Measurements from ENCODE around the gene GPSM1. TPM values are rescaled to one million over a fixed set of nuclear protein-coding genes. Genes with fewer than 3 reads are reported as not detected.

The GPSM1 gene
- total and polyA plus RNA-seq, 4 donors: 12.6 to 41.6 (median 22.7) TPM

DNA sequence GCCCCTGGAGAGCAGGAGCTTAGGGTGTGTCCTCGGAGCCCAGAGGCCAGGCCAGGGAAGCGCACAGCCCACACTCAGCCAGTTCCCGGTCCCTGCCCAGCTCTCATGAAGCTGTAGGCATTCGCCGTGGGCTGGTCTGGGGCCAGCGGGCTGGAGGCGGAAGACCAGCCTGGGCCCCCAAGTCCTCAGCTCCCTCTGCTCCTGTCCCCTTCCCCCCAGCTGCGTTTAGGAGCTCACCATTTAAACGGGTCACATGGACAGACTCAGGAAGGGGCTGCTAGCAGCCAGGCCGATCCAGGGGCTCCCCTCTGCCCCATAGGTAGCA, 18.8 kb downstream of the GPSM1 start:
- Histone ChIP-seq H3K4me3 (no peak overlapping the region), H3K36me3 (ENCODE audit: control insufficient read depth in 4 of 4, insufficient read depth in 4 of 4, low read length in 4 of 4) (peaks cover 0 to 7% (median 2%) of the 10 kb centered on the region in 4 donors), H3K4me1 (ENCODE audit: control insufficient read depth in 5 of 5, insufficient read depth in 5 of 5, low read length in 5 of 5) (peaks cover 0 to 34% (median 4%) of the 10 kb centered on the region in 5 donors), H3K27ac (ENCODE audit: low read depth in 1 of 2, low read length in 1 of 2) (peak overlapping the region; percentile 36 to 61), H3K9me3 (ENCODE audit: control insufficient read depth in 4 of 4, insufficient read depth in 3 of 4, low read length in 3 of 4) (no peaks in the 10 kb centered on the region), H3K9ac (ENCODE audit: insufficient read depth in 1 of 2, low read length in 2 of 2) (no peak overlapping the region), H3K27me3 (ENCODE audit: control insufficient read depth in 3 of 3, insufficient read depth in 3 of 3, low read length in 2 of 3) (no peaks in the 10 kb centered on the region)
- TF ChIP-seq, protein P1, sequence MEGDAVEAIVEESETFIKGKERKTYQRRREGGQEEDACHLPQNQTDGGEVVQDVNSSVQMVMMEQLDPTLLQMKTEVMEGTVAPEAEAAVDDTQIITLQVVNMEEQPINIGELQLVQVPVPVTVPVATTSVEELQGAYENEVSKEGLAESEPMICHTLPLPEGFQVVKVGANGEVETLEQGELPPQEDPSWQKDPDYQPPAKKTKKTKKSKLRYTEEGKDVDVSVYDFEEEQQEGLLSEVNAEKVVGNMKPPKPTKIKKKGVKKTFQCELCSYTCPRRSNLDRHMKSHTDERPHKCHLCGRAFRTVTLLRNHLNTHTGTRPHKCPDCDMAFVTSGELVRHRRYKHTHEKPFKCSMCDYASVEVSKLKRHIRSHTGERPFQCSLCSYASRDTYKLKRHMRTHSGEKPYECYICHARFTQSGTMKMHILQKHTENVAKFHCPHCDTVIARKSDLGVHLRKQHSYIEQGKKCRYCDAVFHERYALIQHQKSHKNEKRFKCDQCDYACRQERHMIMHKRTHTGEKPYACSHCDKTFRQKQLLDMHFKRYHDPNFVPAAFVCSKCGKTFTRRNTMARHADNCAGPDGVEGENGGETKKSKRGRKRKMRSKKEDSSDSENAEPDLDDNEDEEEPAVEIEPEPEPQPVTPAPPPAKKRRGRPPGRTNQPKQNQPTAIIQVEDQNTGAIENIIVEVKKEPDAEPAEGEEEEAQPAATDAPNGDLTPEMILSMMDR (IDR thresholded peaks at IDR 0.05; ENCODE audit: control extremely low read depth, extremely low read depth): no peak
- ATAC-seq (ENCODE audit: insufficient read depth, low FRiP score) (no peak), DNase-seq (no peak)
- WGBS, 2 donors: 47 to 82% methylated on average over 10 of the region's 10 CpGs

DNA sequence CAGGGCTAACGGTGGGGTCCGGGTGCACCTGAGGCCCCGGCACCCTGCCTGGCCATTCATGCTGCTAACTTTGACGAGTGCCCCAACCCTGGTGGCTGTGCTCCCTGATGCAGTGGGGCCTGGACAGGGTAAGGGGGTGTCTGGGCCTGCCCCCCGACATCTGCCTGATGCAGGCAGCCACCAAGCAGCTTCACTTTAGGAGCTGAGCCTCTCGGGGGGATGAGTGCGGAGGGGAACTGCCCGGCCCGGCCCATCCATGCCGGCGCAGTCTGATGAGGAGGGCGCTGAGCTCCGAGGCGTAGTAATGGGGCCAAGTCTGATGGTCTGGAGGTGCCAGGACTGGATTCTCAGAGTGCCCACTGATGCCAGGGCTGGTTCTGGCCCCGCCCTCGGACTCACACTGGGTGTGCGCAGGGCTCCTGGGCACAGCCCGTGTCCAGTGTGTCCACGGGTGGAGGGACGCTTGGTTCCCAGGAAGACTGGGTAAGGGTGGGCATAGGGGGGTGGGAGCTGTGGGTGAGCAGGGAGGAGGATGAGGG, 19.7 kb downstream of the GPSM1 start:
- Histone ChIP-seq H3K4me1 (ENCODE audit: control insufficient read depth in 5 of 5, insufficient read depth in 5 of 5, low read length in 5 of 5) (peaks cover 0 to 30% (median 4%) of the 10 kb centered on the region in 5 donors), H3K27ac (ENCODE audit: low read depth in 1 of 2, low read length in 1 of 2) (no peak overlapping the region), H3K4me3 (no peak overlapping the region), H3K9ac (ENCODE audit: insufficient read depth in 1 of 2, low read length in 2 of 2) (no peak overlapping the region), H3K9me3 (ENCODE audit: control insufficient read depth in 4 of 4, insufficient read depth in 3 of 4, low read length in 3 of 4) (no peaks in the 10 kb centered on the region), H3K36me3 (ENCODE audit: control insufficient read depth in 4 of 4, insufficient read depth in 4 of 4, low read length in 4 of 4) (peaks cover 0 to 6% (median 1%) of the 10 kb centered on the region in 4 donors), H3K27me3 (ENCODE audit: control insufficient read depth in 3 of 3, insufficient read depth in 3 of 3, low read length in 2 of 3) (no peaks in the 10 kb centered on the region)
- no peak for DNase-seq
- WGBS, 2 donors: 84 to 93% methylated on average over 20 of the region's 20 CpGs
- TF ChIP-seq, protein P1 (IDR thresholded peaks at IDR 0.05; ENCODE audit: control extremely low read depth, extremely low read depth): no peak
- ATAC-seq (ENCODE audit: insufficient read depth, low FRiP score): no peak

DNA sequence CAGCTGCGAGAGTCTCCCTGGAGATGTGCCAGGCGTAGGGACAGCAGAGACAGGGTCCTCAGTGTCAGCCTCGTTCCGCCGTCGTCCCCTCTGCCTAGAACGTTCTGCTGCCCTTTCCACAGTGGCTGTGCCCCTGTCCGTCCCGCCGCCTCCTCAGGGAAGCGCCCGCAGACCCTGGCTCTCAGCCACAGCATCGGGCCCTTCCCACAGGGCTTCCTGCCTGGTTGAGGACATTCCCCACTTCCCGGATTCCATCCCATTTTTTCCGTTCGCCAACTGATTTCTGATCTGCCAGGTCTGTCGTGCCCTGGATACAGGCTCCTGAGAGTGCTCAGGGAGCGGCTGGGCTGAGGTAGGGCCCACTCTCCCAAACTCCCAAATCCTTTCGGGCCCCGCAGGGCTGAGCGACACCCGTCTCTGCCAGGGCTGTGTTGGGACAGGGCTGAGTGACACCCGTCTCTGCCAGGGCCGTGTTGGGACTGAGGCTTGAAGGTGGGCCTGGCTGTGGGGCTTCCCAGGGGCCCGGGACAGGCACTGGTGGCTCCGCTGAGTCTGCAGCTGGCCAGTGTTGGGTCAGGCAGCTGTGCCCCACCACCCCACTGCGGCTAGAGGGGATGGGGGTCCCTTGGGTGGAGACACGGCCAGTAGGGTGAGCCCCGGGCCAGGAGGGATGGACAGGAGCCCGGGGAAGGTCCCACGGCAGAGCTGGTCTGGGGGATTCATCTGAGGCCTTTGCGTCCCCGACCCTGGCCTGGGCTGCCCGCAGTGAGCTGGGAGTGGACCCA, 20.3 kb downstream of the GPSM1 start:
- DNase-seq (no peak), ATAC-seq (ENCODE audit: insufficient read depth, low FRiP score) (no peak)
- Histone ChIP-seq H3K27ac (ENCODE audit: low read depth in 1 of 2, low read length in 1 of 2) (no peak overlapping the region), H3K27me3 (ENCODE audit: control insufficient read depth in 3 of 3, insufficient read depth in 3 of 3, low read length in 2 of 3) (no peaks in the 10 kb centered on the region), H3K36me3 (ENCODE audit: control insufficient read depth in 4 of 4, insufficient read depth in 4 of 4, low read length in 4 of 4) (peaks cover 0 to 6% (median 1%) of the 10 kb centered on the region in 4 donors), H3K9ac (ENCODE audit: insufficient read depth in 1 of 2, low read length in 2 of 2) (no peak overlapping the region), H3K4me3 (no peak overlapping the region), H3K9me3 (ENCODE audit: control insufficient read depth in 4 of 4, insufficient read depth in 3 of 4, low read length in 3 of 4) (no peaks in the 10 kb centered on the region), H3K4me1 (ENCODE audit: control insufficient read depth in 5 of 5, insufficient read depth in 5 of 5, low read length in 5 of 5) (peaks cover 0 to 25% (median 6%) of the 10 kb centered on the region in 5 donors)
- WGBS, 2 donors: 75 to 77% methylated on average over 31 to 34 of the region's 34 CpGs
- TF ChIP-seq, protein P1 (IDR thresholded peaks at IDR 0.05; ENCODE audit: control extremely low read depth, extremely low read depth): no peak
